GM12878 (cell line): ENCODE measurements around the gene PLAGL1. TPM values are rescaled to one million over a fixed set of nuclear protein-coding genes. Genes with fewer than 3 reads are reported as not detected.

Source experiments
- ASH2L ChIP-seq: fragments of 300-600, 200-600 bp; sonication (generic); IDR thresholded peaks from 2 replicates; pipeline ENCODE4 v1.6.1; 2017; ENCODE audit warnings: low read depth, mild to moderate bottlenecking, borderline replicate concordance
- EP300 ChIP-seq, 2 experiments: fragments of 150-350 bp in 1 of 2; IDR thresholded peaks; 2 replicates each; pipeline ENCODE4 v1.6.1; 2011 to 2012; ENCODE audit warnings: low read depth in 2 of 2, low read length in 2 of 2, borderline replicate concordance in 1 of 2, improper control_type of control experiment in 1 of 2, inconsistent platforms in 1 of 2; ENCODE audit not compliant: control insufficient read depth in 1 of 2
- RUNX3 ChIP-seq: IDR thresholded peaks from 2 replicates; pipeline ENCODE4 v1.6.1; 2012; ENCODE audit warnings: low read length, inconsistent platforms
- polyA plus RNA-seq, 11 experiments: library from polyadenylated mRNA; depleted of rRNA in 4 of 11; unstranded in 6 of 11; stranded (reverse) in 5 of 11; fragments of >200 nt; fragmentation: Nextera tagmentation in 4 of 11; fragmentation: Illumina TruSeq in 1 of 11; extraction: Ambion mirVana in 4 of 11; extraction: Trizol in 1 of 11; gene quantifications; 1 replicate in 1 of 11; 2 replicates in 10 of 11; pipeline versions ENCODE4 v1.2.1 to v1.2.3, GENCODE V29; 2011 to 2016; ENCODE audit warnings: inconsistent platforms in 2 of 11, missing spikeins in 2 of 11, low read depth in 1 of 11
- total RNA-seq, 4 experiments: library from RNA; depleted of rRNA in 3 of 4; stranded (reverse); fragments of >200 nt in 3 of 4; fragmentation: Illumina TruSeq in 1 of 4; extraction: Trizol in 1 of 4; gene quantifications; 2 replicates each; pipeline versions ENCODE4 v1.2.1 to v1.2.3, GENCODE V29; 2013 to 2021
- TF ChIP-seq, protein P1 (sequence below): IDR thresholded peaks from 2 replicates; pipeline ENCODE4 v1.6.1; 2011; ENCODE audit warnings: borderline replicate concordance, low read depth, mild to moderate bottlenecking, moderate library complexity, mixed read lengths, low read length; ENCODE audit not compliant: insufficient read depth; ENCODE audit errors: extremely low read length
- TF ChIP-seq, protein P2 (sequence below): fragments of 450-650 bp; IDR thresholded peaks from 2 replicates; pipeline ENCODE4 v1.6.1; 2017; ENCODE audit warnings: antibody characterized with exemption, mild to moderate bottlenecking, moderate library complexity
- TF ChIP-seq, protein P3 (sequence below): fragments of 450-650 bp; IDR thresholded peaks from 2 replicates; pipeline ENCODE4 v1.6.1; 2016; ENCODE audit warnings: mild to moderate bottlenecking, moderate library complexity, borderline replicate concordance

PLAGL1 gene
- total and polyA plus RNA-seq, 10 of the 15 experiments (the other 5 are each of a cell fraction or from before 2014, with no cell fraction given) = 2.6 to 19.1 (median 5.7) TPM

DNA sequence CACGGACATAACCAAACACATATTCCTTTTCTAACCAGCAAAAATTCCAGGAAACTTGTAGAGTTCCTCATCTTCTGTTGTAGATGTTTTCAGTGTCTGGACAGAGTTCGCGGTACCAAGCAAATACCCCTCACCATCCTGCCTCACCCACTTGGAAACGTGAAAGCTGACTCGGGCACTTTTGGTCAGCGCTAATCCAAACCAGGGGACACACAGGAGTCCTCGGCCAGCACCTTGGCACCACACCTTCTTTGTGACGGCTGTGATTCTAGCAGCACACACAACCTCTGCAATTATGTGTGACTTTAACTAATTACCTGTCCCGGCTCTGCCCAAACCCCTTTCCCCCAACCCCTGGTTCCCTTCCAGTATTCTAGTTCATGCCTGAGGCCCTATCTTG lies 58.1 kb downstream of the PLAGL1 start (continued):
- TF ChIP-seq, protein P1, sequence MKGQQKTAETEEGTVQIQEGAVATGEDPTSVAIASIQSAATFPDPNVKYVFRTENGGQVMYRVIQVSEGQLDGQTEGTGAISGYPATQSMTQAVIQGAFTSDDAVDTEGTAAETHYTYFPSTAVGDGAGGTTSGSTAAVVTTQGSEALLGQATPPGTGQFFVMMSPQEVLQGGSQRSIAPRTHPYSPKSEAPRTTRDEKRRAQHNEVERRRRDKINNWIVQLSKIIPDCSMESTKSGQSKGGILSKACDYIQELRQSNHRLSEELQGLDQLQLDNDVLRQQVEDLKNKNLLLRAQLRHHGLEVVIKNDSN = no peak
- no peak for TF ChIP-seq RUNX3
- TF ChIP-seq, protein P2, sequence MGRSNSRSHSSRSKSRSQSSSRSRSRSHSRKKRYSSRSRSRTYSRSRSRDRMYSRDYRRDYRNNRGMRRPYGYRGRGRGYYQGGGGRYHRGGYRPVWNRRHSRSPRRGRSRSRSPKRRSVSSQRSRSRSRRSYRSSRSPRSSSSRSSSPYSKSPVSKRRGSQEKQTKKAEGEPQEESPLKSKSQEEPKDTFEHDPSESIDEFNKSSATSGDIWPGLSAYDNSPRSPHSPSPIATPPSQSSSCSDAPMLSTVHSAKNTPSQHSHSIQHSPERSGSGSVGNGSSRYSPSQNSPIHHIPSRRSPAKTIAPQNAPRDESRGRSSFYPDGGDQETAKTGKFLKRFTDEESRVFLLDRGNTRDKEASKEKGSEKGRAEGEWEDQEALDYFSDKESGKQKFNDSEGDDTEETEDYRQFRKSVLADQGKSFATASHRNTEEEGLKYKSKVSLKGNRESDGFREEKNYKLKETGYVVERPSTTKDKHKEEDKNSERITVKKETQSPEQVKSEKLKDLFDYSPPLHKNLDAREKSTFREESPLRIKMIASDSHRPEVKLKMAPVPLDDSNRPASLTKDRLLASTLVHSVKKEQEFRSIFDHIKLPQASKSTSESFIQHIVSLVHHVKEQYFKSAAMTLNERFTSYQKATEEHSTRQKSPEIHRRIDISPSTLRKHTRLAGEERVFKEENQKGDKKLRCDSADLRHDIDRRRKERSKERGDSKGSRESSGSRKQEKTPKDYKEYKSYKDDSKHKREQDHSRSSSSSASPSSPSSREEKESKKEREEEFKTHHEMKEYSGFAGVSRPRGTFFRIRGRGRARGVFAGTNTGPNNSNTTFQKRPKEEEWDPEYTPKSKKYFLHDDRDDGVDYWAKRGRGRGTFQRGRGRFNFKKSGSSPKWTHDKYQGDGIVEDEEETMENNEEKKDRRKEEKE = no peak
- TF ChIP-seq, protein P3, sequence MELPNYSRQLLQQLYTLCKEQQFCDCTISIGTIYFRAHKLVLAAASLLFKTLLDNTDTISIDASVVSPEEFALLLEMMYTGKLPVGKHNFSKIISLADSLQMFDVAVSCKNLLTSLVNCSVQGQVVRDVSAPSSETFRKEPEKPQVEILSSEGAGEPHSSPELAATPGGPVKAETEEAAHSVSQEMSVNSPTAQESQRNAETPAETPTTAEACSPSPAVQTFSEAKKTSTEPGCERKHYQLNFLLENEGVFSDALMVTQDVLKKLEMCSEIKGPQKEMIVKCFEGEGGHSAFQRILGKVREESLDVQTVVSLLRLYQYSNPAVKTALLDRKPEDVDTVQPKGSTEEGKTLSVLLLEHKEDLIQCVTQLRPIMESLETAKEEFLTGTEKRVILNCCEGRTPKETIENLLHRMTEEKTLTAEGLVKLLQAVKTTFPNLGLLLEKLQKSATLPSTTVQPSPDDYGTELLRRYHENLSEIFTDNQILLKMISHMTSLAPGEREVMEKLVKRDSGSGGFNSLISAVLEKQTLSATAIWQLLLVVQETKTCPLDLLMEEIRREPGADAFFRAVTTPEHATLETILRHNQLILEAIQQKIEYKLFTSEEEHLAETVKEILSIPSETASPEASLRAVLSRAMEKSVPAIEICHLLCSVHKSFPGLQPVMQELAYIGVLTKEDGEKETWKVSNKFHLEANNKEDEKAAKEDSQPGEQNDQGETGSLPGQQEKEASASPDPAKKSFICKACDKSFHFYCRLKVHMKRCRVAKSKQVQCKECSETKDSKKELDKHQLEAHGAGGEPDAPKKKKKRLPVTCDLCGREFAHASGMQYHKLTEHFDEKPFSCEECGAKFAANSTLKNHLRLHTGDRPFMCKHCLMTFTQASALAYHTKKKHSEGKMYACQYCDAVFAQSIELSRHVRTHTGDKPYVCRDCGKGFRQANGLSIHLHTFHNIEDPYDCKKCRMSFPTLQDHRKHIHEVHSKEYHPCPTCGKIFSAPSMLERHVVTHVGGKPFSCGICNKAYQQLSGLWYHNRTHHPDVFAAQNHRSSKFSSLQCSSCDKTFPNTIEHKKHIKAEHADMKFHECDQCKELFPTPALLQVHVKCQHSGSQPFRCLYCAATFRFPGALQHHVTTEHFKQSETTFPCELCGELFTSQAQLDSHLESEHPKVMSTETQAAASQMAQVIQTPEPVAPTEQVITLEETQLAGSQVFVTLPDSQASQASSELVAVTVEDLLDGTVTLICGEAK = no peak
- no peak for TF ChIP-seq ASH2L
- TF ChIP-seq EP300 (IDR thresholded peaks at IDR 0.05; ENCODE audit: borderline replicate concordance in 1 of 2, control insufficient read depth in 1 of 2, low read depth in 2 of 2, low read length in 2 of 2) = no peak
